ENCODE data around the gene SCARB2.

SCARB2 gene

GRCh38 chr4:76215077-76215476 is 1.5 kb upstream of the SCARB2 start:
- TF ChIP-seq TAF1 (IDR thresholded peaks at IDR 0.05; ENCODE audit: borderline replicate concordance, insufficient read depth, low read length): no peak
- TF ChIP-seq, protein P1, sequence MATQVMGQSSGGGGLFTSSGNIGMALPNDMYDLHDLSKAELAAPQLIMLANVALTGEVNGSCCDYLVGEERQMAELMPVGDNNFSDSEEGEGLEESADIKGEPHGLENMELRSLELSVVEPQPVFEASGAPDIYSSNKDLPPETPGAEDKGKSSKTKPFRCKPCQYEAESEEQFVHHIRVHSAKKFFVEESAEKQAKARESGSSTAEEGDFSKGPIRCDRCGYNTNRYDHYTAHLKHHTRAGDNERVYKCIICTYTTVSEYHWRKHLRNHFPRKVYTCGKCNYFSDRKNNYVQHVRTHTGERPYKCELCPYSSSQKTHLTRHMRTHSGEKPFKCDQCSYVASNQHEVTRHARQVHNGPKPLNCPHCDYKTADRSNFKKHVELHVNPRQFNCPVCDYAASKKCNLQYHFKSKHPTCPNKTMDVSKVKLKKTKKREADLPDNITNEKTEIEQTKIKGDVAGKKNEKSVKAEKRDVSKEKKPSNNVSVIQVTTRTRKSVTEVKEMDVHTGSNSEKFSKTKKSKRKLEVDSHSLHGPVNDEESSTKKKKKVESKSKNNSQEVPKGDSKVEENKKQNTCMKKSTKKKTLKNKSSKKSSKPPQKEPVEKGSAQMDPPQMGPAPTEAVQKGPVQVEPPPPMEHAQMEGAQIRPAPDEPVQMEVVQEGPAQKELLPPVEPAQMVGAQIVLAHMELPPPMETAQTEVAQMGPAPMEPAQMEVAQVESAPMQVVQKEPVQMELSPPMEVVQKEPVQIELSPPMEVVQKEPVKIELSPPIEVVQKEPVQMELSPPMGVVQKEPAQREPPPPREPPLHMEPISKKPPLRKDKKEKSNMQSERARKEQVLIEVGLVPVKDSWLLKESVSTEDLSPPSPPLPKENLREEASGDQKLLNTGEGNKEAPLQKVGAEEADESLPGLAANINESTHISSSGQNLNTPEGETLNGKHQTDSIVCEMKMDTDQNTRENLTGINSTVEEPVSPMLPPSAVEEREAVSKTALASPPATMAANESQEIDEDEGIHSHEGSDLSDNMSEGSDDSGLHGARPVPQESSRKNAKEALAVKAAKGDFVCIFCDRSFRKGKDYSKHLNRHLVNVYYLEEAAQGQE (IDR thresholded peaks at IDR 0.05; ENCODE audit: insufficient read depth in 1 of 2, low read depth in 2 of 2, low read length in 2 of 2): no peak
- TF ChIP-seq POLR2AphosphoS5 (IDR thresholded peaks at IDR 0.05; ENCODE audit: low read depth, low read length): no peak
- no peak for TF ChIP-seq FOXP2 (optimal IDR thresholded peaks at IDR 0.05; ENCODE audit: borderline replicate concordance, extremely low read depth, extremely low read length, insufficient read depth)
- TF ChIP-seq SIN3A (IDR thresholded peaks at IDR 0.05; ENCODE audit: borderline replicate concordance, insufficient read depth, low read length): no peak

DNA sequence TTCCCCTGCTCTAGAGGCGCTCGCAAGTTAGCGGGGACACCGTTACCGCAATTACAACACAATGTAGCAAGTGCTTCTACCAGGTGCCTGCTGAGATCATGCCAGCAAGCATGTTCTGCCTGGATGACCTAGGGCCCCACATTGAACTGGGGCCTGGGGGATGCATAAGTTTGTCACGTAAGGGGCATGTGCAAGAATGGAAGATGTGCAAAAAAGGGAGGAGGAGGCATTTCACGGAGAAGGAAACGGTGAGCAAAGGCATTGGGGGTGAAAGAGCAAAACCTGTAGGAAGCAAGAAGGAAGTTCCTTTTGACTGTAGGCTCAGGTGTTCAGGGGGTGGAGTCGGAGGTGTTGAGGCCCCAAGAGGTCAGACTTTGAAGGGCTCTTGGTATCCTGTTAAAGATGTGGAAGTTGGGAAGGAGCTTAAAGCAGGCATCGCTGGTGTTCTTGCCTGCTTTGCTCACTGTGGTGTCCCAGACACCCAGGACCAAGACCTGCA is 602 bp upstream of the SCARB2 start:
- TF ChIP-seq FOXP2 (optimal IDR thresholded peaks at IDR 0.05; ENCODE audit: borderline replicate concordance, extremely low read depth, extremely low read length, insufficient read depth): no peak
- no peak for TF ChIP-seq POLR2AphosphoS5 (IDR thresholded peaks at IDR 0.05; ENCODE audit: low read depth, low read length)
- TF ChIP-seq SIN3A (IDR thresholded peaks at IDR 0.05; ENCODE audit: borderline replicate concordance, insufficient read depth, low read length): no peak
- no peak for TF ChIP-seq TAF1 (IDR thresholded peaks at IDR 0.05; ENCODE audit: borderline replicate concordance, insufficient read depth, low read length)
- TF ChIP-seq, protein P1 (IDR thresholded peaks at IDR 0.05; ENCODE audit: insufficient read depth in 1 of 2, low read depth in 2 of 2, low read length in 2 of 2): no peak

GRCh38 chr4:76212851-76213414 is 691 bp downstream of the SCARB2 start:
- TF ChIP-seq SIN3A (IDR thresholded peaks at IDR 0.05; ENCODE audit: borderline replicate concordance, insufficient read depth, low read length) (no peak), FOXP2 (optimal IDR thresholded peaks at IDR 0.05; ENCODE audit: borderline replicate concordance, extremely low read depth, extremely low read length, insufficient read depth) (no peak), TAF1 (IDR thresholded peaks at IDR 0.05; ENCODE audit: borderline replicate concordance, insufficient read depth, low read length) (no peak), POLR2AphosphoS5 (IDR thresholded peaks at IDR 0.05; ENCODE audit: low read depth, low read length) (no peak)
- TF ChIP-seq, protein P1 (IDR thresholded peaks at IDR 0.05; ENCODE audit: insufficient read depth in 1 of 2, low read depth in 2 of 2, low read length in 2 of 2): no peak

- TF ChIP-seq, protein P1 (IDR thresholded peaks at IDR 0.05; ENCODE audit: insufficient read depth in 1 of 2, low read depth in 2 of 2, low read length in 2 of 2): no peak
- no peak for TF ChIP-seq TAF1 (IDR thresholded peaks at IDR 0.05; ENCODE audit: borderline replicate concordance, insufficient read depth, low read length)
- TF ChIP-seq POLR2AphosphoS5 (IDR thresholded peaks at IDR 0.05; ENCODE audit: low read depth, low read length): no peak
These were observed 1.6 kb downstream of the SCARB2 start for GRCh38 chr4:76211769-76212708.

Data from PFSK-1 (cell line).